Liver (tissue), 9 donors: ENCODE measurements around the gene GIPC1. TPM values are rescaled to one million over a fixed set of nuclear protein-coding genes. Genes with fewer than 3 reads are reported as not detected.
"Not testable (repeated sequence)": the region's sequence is repeated elsewhere in the genome, so short reads cannot be mapped to it uniquely, and the experiment has no call there.

ENCODE experiments used
- DNase-seq: peaks from one replicate; pipeline ENCODE4 v3.0.0-alpha.2; 2017; ENCODE audit warnings: low spot score
- H3K27ac ChIP-seq, 2 donors: one replicate each; pipeline ENCODE4 v1.7.0; 2013; ENCODE audit warnings: inconsistent platforms in 2 of 2, low read length in 2 of 2, control low read depth in 1 of 2, low read depth in 1 of 2, mild to moderate bottlenecking in 1 of 2
- H3K27me3 ChIP-seq, 4 donors: one replicate each; pipeline versions ENCODE4 v1.6.1 to v1.7.0; 2013; ENCODE audit warnings: low read length in 3 of 4, inconsistent platforms in 1 of 4, mild to moderate bottlenecking in 1 of 4, moderate library complexity in 1 of 4; ENCODE audit not compliant: control insufficient read depth in 4 of 4, insufficient read depth in 4 of 4
- H3K36me3 ChIP-seq, 4 donors: one replicate each; pipeline versions ENCODE4 v1.6.1 to v1.7.0; 2013; ENCODE audit warnings: low read length in 3 of 4, mild to moderate bottlenecking in 3 of 4, low read depth in 1 of 4, moderate library complexity in 1 of 4; ENCODE audit not compliant: control insufficient read depth in 4 of 4, insufficient read depth in 3 of 4
- H3K4me1 ChIP-seq, 4 donors: one replicate each; pipeline versions ENCODE4 v1.6.1 to v1.7.0; 2013; ENCODE audit warnings: low read length in 3 of 4, mild to moderate bottlenecking in 3 of 4, moderate library complexity in 1 of 4; ENCODE audit not compliant: control insufficient read depth in 4 of 4, insufficient read depth in 4 of 4
- H3K4me3 ChIP-seq, 3 donors: one replicate each; pipeline versions ENCODE4 v1.6.1 to v1.7.0; 2013; ENCODE audit warnings: low read length in 3 of 3, control low read depth in 1 of 3, low read depth in 1 of 3, mild to moderate bottlenecking in 1 of 3
- H3K9ac ChIP-seq, 2 donors: one replicate each; pipeline ENCODE4 v1.7.0; 2013; ENCODE audit warnings: low read length in 2 of 2, mild to moderate bottlenecking in 2 of 2, moderate library complexity in 2 of 2, control low read depth in 1 of 2, low read depth in 1 of 2
- H3K9me3 ChIP-seq, 4 donors: one replicate each; pipeline versions ENCODE4 v1.6.1 to v1.7.0; 2013; ENCODE audit warnings: low read length in 3 of 4; ENCODE audit not compliant: control insufficient read depth in 4 of 4
- EGR1 ChIP-seq, 2 donors: IDR thresholded peaks; 2 replicates each; pipeline ENCODE4 v1.6.1; 2016 to 2018; ENCODE audit warnings: antibody characterized with exemption in 2 of 2, low read depth in 2 of 2
- FOXA1 ChIP-seq: IDR thresholded peaks from 2 replicates; pipeline ENCODE4 v1.6.1; 2016; ENCODE audit warnings: antibody characterized with exemption
- GABPA ChIP-seq, 2 donors: IDR thresholded peaks in 1 of 2; conservative IDR thresholded peaks in 1 of 2; 2 replicates each; pipeline ENCODE4 v1.6.1; 2016; ENCODE audit warnings: antibody characterized with exemption in 2 of 2, mild to moderate bottlenecking in 1 of 2, moderate library complexity in 1 of 2
- HNF4A ChIP-seq, 2 donors: conservative IDR thresholded peaks; 2 replicates each; pipeline ENCODE4 v1.6.1; 2016; ENCODE audit warnings: antibody characterized with exemption in 2 of 2, mild to moderate bottlenecking in 2 of 2
- JUND ChIP-seq, 2 donors: IDR thresholded peaks; 2 replicates each; pipeline ENCODE4 v1.6.1; 2016; ENCODE audit warnings: antibody characterized with exemption in 2 of 2
- NR2F2 ChIP-seq: IDR thresholded peaks from 2 replicates; pipeline ENCODE4 v1.6.1; 2016; ENCODE audit warnings: antibody characterized with exemption
- RAD21 ChIP-seq, 2 donors: IDR thresholded peaks; 2 replicates each; pipeline ENCODE4 v1.6.1; 2016; ENCODE audit warnings: antibody characterized with exemption in 2 of 2, mild to moderate bottlenecking in 2 of 2
- SP1 ChIP-seq: IDR thresholded peaks from 2 replicates; pipeline ENCODE4 v1.6.1; 2018; ENCODE audit warnings: antibody characterized with exemption, mild to moderate bottlenecking
- TAF1 ChIP-seq: conservative IDR thresholded peaks from 2 replicates; pipeline ENCODE4 v1.6.1; 2016; ENCODE audit warnings: antibody characterized with exemption, mild to moderate bottlenecking
- YY1 ChIP-seq: IDR thresholded peaks from 2 replicates; pipeline ENCODE4 v1.6.1; 2016; ENCODE audit warnings: antibody characterized with exemption, mild to moderate bottlenecking
- WGBS: extraction: QIAGEN DNeasy Blood & Tissue Kit; methylation state at CpG from one replicate; pipeline ENCODE4 v1.1.7; 2013; 5-methylcytosine and 5-hydroxymethylcytosine counted together
- polyA plus RNA-seq, 2 donors: library from polyadenylated mRNA; stranded (reverse) in 1 of 2; unstranded in 1 of 2; fragments of 200-250 nt in 1 of 2; fragments of >200 nt in 1 of 2; fragmentation: Nextera tagmentation in 1 of 2; extraction: Ambion mirVana in 1 of 2; gene quantifications; one replicate each; pipeline versions ENCODE4 v1.2.1 to v1.2.3, GENCODE V29; 2013 to 2015
- total RNA-seq, 2 donors: library from RNA; depleted of rRNA; stranded (reverse); fragments of >200 nt; gene quantifications; one replicate each; pipeline ENCODE4 v1.2.3, GENCODE V29; 2014
- TF ChIP-seq, protein P1 (sequence below): IDR thresholded peaks from 2 replicates; pipeline ENCODE4 v1.6.1; 2016; ENCODE audit warnings: antibody characterized with exemption, mild to moderate bottlenecking
- TF ChIP-seq, protein P2 (sequence below): IDR thresholded peaks from 2 replicates; pipeline ENCODE4 v1.6.1; 2016; ENCODE audit warnings: antibody characterized with exemption
- TF ChIP-seq, protein P3 (sequence below): IDR thresholded peaks from 2 replicates; pipeline ENCODE4 v1.6.1; 2016; ENCODE audit warnings: antibody characterized with exemption
- TF ChIP-seq, protein P4 (sequence below): IDR thresholded peaks from 2 replicates; pipeline ENCODE4 v1.6.1; 2016; ENCODE audit warnings: antibody characterized with exemption
- TF ChIP-seq, protein P5 (sequence below): fragments of 150-350 bp; IDR thresholded peaks from 2 replicates; pipeline ENCODE4 v1.5.1; 2017; ENCODE audit warnings: improper control_type of control experiment, low read depth, low read length; ENCODE audit not compliant: missing input control
- donor health status: healthy.
- donor health status: healthy.
- donor health status: healthy.
- donor health status: healthy.
- donor health status: healthy.

The GIPC1 gene
- total and polyA plus RNA-seq, 4 donors = 18.4 to 34.5 (median 25.5) TPM

DNA sequence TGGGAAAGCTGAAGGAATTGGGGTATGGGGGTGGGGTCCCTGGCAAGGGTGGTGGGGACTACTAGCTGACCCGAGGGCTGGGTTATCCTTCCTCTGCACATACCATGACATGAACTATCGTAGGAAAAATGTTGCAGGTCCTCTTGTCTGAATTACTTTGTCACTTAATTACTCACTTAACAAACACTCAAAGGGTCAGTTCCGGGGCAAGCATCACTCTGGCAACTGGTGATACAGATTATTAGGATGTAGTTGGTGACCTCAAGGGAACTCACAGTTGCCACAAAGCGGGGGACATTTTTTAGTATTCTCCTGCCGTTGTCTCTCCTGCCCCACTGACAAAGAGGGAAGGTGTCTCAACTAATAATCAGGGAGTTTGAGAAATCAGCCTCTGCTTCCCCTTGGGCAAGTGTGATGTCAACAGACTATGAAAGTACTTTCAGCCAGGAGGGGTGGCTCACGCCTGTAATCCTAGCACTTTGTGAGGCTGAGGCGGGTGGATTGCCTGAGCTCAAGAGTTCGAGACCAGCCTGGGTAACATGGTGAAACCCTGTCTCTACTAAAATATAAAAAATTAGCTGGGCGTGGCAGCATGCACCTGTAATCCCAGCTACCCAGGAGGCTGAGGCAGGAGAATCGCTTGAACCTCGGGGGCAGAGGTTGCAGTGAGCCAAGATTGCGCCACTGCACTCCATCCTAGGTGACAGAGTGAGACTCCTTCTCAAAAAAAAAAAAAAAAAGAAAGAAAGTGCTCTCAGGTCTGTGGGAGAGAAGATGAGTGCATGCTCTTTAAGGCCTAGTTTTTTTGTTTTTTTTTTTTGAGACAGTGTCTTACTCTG, 12.0 kb upstream of the GIPC1 start:
- TF ChIP-seq EGR1 (IDR thresholded peaks at IDR 0.05; ENCODE audit: low read depth in 2 of 2) (no peak), FOXA1 (no peak), GABPA (IDR thresholded peaks at IDR 0.05 in 1 of 2, conservative IDR thresholded peaks at IDR 0.05 in 1 of 2) (no peak), JUND (IDR thresholded peaks at IDR 0.05) (no peak), HNF4A (conservative IDR thresholded peaks at IDR 0.05) (no peak), RAD21 (IDR thresholded peaks at IDR 0.05) (no peak), YY1 (no peak), NR2F2 (no peak), SP1 (no peak), TAF1 (no peak)
- TF ChIP-seq, protein P1, sequence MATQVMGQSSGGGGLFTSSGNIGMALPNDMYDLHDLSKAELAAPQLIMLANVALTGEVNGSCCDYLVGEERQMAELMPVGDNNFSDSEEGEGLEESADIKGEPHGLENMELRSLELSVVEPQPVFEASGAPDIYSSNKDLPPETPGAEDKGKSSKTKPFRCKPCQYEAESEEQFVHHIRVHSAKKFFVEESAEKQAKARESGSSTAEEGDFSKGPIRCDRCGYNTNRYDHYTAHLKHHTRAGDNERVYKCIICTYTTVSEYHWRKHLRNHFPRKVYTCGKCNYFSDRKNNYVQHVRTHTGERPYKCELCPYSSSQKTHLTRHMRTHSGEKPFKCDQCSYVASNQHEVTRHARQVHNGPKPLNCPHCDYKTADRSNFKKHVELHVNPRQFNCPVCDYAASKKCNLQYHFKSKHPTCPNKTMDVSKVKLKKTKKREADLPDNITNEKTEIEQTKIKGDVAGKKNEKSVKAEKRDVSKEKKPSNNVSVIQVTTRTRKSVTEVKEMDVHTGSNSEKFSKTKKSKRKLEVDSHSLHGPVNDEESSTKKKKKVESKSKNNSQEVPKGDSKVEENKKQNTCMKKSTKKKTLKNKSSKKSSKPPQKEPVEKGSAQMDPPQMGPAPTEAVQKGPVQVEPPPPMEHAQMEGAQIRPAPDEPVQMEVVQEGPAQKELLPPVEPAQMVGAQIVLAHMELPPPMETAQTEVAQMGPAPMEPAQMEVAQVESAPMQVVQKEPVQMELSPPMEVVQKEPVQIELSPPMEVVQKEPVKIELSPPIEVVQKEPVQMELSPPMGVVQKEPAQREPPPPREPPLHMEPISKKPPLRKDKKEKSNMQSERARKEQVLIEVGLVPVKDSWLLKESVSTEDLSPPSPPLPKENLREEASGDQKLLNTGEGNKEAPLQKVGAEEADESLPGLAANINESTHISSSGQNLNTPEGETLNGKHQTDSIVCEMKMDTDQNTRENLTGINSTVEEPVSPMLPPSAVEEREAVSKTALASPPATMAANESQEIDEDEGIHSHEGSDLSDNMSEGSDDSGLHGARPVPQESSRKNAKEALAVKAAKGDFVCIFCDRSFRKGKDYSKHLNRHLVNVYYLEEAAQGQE = no peak
- TF ChIP-seq, protein P2, sequence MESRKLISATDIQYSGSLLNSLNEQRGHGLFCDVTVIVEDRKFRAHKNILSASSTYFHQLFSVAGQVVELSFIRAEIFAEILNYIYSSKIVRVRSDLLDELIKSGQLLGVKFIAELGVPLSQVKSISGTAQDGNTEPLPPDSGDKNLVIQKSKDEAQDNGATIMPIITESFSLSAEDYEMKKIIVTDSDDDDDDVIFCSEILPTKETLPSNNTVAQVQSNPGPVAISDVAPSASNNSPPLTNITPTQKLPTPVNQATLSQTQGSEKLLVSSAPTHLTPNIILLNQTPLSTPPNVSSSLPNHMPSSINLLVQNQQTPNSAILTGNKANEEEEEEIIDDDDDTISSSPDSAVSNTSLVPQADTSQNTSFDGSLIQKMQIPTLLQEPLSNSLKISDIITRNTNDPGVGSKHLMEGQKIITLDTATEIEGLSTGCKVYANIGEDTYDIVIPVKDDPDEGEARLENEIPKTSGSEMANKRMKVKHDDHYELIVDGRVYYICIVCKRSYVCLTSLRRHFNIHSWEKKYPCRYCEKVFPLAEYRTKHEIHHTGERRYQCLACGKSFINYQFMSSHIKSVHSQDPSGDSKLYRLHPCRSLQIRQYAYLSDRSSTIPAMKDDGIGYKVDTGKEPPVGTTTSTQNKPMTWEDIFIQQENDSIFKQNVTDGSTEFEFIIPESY = no peak
- TF ChIP-seq, protein P3, sequence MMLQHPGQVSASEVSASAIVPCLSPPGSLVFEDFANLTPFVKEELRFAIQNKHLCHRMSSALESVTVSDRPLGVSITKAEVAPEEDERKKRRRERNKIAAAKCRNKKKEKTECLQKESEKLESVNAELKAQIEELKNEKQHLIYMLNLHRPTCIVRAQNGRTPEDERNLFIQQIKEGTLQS = no peak
- TF ChIP-seq, protein P4, sequence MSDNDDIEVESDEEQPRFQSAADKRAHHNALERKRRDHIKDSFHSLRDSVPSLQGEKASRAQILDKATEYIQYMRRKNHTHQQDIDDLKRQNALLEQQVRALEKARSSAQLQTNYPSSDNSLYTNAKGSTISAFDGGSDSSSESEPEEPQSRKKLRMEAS = no peak
- Histone ChIP-seq H3K4me1 (peaks cover 9 to 21% (median 14%) of the 10 kb centered on the region in 4 donors), H3K27me3 (no peaks in the 10 kb centered on the region), H3K4me3 (no peak overlapping the region), H3K27ac (no peak overlapping the region), H3K9ac (no peak overlapping the region), H3K9me3 (no peaks in the 10 kb centered on the region), H3K36me3 (no peaks in the 10 kb centered on the region)
- no peak for DNase-seq
- WGBS = 69% methylated on average over 12 of the region's 12 CpGs

DNA sequence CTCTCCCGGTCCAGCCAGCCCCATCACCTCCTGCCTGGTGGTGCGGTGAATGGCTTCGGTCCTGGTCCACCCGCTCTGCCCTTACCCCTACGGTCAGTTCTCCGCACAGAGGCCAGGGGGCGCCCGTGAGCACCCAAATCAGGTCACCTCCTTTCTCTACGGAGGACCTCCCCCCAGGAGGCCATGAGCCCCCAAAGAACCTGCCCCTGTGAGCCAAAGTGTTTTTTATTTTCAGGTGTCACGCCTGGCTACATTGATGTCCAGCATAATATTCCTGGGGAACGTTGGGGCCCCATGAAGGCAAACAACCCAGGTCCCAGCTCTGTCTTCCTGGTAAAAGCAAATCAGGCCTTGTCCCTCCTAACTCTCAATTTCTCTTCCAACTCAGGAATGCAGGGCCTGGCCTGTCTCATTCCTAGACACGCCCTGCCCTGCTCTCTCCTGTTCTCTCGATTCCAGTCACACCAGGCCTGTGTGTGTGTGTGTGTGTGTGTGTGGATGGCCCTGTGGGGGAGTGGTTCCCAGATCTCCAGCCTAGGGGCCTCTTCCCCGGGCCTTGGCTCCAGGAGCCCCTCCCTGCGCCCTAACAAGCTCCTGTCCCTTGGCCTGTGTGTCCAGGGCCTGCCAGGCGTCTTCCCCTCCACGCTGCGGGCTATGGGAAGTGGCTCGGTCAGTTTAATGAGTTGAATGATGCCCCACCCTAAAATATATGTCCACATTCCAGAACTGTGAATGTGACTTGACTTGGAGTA, 9.7 kb upstream of the GIPC1 start:
- H3K27me3 ChIP-seq = no peaks in the 10 kb centered on the region
- TF ChIP-seq RAD21 (IDR thresholded peaks at IDR 0.05) = peak; percentile 21 to 66
- TF ChIP-seq YY1 = no peak
- TF ChIP-seq, protein P5, sequence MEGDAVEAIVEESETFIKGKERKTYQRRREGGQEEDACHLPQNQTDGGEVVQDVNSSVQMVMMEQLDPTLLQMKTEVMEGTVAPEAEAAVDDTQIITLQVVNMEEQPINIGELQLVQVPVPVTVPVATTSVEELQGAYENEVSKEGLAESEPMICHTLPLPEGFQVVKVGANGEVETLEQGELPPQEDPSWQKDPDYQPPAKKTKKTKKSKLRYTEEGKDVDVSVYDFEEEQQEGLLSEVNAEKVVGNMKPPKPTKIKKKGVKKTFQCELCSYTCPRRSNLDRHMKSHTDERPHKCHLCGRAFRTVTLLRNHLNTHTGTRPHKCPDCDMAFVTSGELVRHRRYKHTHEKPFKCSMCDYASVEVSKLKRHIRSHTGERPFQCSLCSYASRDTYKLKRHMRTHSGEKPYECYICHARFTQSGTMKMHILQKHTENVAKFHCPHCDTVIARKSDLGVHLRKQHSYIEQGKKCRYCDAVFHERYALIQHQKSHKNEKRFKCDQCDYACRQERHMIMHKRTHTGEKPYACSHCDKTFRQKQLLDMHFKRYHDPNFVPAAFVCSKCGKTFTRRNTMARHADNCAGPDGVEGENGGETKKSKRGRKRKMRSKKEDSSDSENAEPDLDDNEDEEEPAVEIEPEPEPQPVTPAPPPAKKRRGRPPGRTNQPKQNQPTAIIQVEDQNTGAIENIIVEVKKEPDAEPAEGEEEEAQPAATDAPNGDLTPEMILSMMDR = peak; percentile 67
- no peaks in the 10 kb centered on the region for H3K9me3 ChIP-seq
- H3K4me1 ChIP-seq = peaks cover 6 to 18% (median 15%) of the 10 kb centered on the region in 4 donors
- H3K4me3 ChIP-seq = no peak overlapping the region
- DNase-seq = peak; percentile 79
- WGBS = 47% methylated on average over 19 of the region's 19 CpGs
- no peak overlapping the region for H3K9ac ChIP-seq
- no peak overlapping the region for H3K27ac ChIP-seq
- H3K36me3 ChIP-seq = no peaks in the 10 kb centered on the region

DNA sequence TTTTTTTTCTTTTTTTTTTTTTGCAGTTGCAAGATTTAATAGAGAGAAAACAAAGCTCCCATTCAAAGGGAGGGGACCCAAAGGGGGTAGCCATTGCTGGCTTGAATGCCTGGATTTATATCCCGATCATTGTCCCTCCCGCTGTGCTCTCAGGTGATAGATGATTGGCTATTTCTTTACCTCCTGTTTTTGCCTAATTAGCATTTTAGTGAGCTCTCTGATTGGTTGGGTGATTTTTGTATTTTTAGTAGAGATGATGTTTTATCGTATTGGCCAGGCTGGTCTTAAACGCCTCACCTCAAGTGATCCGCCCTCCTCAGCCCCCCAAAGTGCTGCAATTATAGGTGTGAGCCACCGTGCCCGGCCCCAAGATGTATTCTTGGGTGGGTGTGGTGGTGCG, 8.6 kb upstream of the GIPC1 start:
- H3K9me3 ChIP-seq, H3K27ac ChIP-seq, H3K27me3 ChIP-seq, DNase-seq, H3K9ac ChIP-seq, H3K4me3 ChIP-seq, H3K36me3 ChIP-seq: not testable (repeated sequence)
- peaks cover 0 to 13% (median 12%) of the 10 kb centered on the region in 4 donors for H3K4me1 ChIP-seq
- 93% methylated on average over 8 of the region's 8 CpGs for WGBS
